Hepatocyte (in vitro differentiated cells): ENCODE data around the gene DBN1. TPM values are rescaled to one million over a fixed set of nuclear protein-coding genes. Genes with fewer than 3 reads are reported as not detected.

Experiments used
- DNase-seq: peaks from one replicate; pipeline ENCODE4 v3.0.0-alpha.2; 2016; ENCODE audit warnings: low spot score
- H2AFZ ChIP-seq: fragments of 200-600 bp; sonication (generic); 2 replicates; pipeline ENCODE4 v1.6.0; 2016; ENCODE audit warnings: antibody characterized with exemption, mild to moderate bottlenecking
- H3K27ac ChIP-seq: fragments of 200-600 bp; sonication (generic); 2 replicates; pipeline ENCODE4 v1.5.1; 2016; ENCODE audit warnings: mild to moderate bottlenecking
- H3K27me3 ChIP-seq: fragments of 200-600 bp; sonication (generic); 2 replicates; pipeline ENCODE4 v1.6.1; 2016
- H3K36me3 ChIP-seq: fragments of 200-600 bp; sonication (generic); replicated peaks from 2 replicates; pipeline ENCODE4 v1.5.1; 2016; ENCODE audit warnings: low read depth; ENCODE audit not compliant: insufficient read depth
- H3K4me1 ChIP-seq: fragments of 200-600 bp; sonication (generic); 2 replicates; pipeline ENCODE4 v1.5.1; 2016; ENCODE audit warnings: mild to moderate bottlenecking, moderate library complexity; ENCODE audit not compliant: insufficient read depth
- H3K4me2 ChIP-seq: fragments of 200-600 bp; sonication (generic); 2 replicates; pipeline ENCODE4 v1.6.0; 2016
- H3K4me3 ChIP-seq: fragments of 200-600 bp; sonication (generic); 2 replicates; pipeline ENCODE4 v1.5.1; 2016; ENCODE audit warnings: mild to moderate bottlenecking
- H3K79me2 ChIP-seq: fragments of 200-600 bp; sonication (generic); 2 replicates; pipeline ENCODE4 v1.6.0; 2017; ENCODE audit warnings: mild to moderate bottlenecking
- H3K9me2 ChIP-seq: fragments of 200-600 bp; sonication (generic); replicated peaks from 2 replicates; pipeline ENCODE4 v1.6.0; 2017; ENCODE audit warnings: mild to moderate bottlenecking; ENCODE audit not compliant: insufficient read depth
- H3K9me3 ChIP-seq: fragments of 200-600 bp; sonication (generic); 2 replicates; pipeline ENCODE4 v1.5.1; 2016; ENCODE audit warnings: low read depth, mild to moderate bottlenecking
- H4K20me1 ChIP-seq: fragments of 200-600 bp; sonication (generic); 2 replicates; pipeline ENCODE4 v1.6.0; 2016; ENCODE audit warnings: mild to moderate bottlenecking; ENCODE audit not compliant: insufficient read depth, poor library complexity, severe bottlenecking
- EZH2 ChIP-seq: fragments of 200-600 bp; sonication (generic); IDR thresholded peaks from 2 replicates; pipeline ENCODE4 v1.6.1; 2016; ENCODE audit warnings: antibody characterized with exemption, mild to moderate bottlenecking, borderline replicate concordance
- EZH2phosphoT487 ChIP-seq: fragments of 200-600 bp; sonication (generic); IDR thresholded peaks from one replicate; pipeline ENCODE4 v1.6.1; 2018; ENCODE audit warnings: antibody characterized with exemption, mild to moderate bottlenecking, low read depth, moderate library complexity; ENCODE audit not compliant: unreplicated experiment, severe bottlenecking
- WGBS: methylation state at CpG from one replicate; pipeline ENCODE4 v1.1.6; 2016; ENCODE audit warnings: low lambda C conversion rate; ENCODE audit errors: missing lambda C conversion rate; 5-methylcytosine and 5-hydroxymethylcytosine counted together
- polyA plus RNA-seq: library from polyadenylated mRNA; unstranded; fragments of >200 nt; fragmentation: Nextera tagmentation; extraction: Ambion mirVana; gene quantifications from 2 replicates; pipeline ENCODE4 v1.2.1, GENCODE V29; 2016
- total RNA-seq: library from RNA; depleted of rRNA; stranded (reverse); fragments of >200 nt; gene quantifications from 2 replicates; pipeline ENCODE4 v1.2.3, GENCODE V29; 2014
- TF ChIP-seq, protein P1 (sequence below): fragments of 200-600 bp; sonication (generic); IDR thresholded peaks from 2 replicates; pipeline ENCODE4 v1.5.1; 2016; ENCODE audit warnings: antibody characterized with exemption, mild to moderate bottlenecking; ENCODE audit not compliant: poor library complexity

DBN1 gene
- total and polyA plus RNA-seq, 2 experiments from 2014 or later, result 107 to 122 TPM

GRCh38 chr5:177519463-177520235 lies 46.2 kb upstream of the DBN1 start:
- 80% methylated on average over 13 of the region's 13 CpGs for WGBS
- TF ChIP-seq EZH2, result no peak
- TF ChIP-seq EZH2phosphoT487, result no peak
- TF ChIP-seq, protein P1, sequence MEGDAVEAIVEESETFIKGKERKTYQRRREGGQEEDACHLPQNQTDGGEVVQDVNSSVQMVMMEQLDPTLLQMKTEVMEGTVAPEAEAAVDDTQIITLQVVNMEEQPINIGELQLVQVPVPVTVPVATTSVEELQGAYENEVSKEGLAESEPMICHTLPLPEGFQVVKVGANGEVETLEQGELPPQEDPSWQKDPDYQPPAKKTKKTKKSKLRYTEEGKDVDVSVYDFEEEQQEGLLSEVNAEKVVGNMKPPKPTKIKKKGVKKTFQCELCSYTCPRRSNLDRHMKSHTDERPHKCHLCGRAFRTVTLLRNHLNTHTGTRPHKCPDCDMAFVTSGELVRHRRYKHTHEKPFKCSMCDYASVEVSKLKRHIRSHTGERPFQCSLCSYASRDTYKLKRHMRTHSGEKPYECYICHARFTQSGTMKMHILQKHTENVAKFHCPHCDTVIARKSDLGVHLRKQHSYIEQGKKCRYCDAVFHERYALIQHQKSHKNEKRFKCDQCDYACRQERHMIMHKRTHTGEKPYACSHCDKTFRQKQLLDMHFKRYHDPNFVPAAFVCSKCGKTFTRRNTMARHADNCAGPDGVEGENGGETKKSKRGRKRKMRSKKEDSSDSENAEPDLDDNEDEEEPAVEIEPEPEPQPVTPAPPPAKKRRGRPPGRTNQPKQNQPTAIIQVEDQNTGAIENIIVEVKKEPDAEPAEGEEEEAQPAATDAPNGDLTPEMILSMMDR, result no peak
- no peak overlapping the region for H2AFZ ChIP-seq

DNA sequence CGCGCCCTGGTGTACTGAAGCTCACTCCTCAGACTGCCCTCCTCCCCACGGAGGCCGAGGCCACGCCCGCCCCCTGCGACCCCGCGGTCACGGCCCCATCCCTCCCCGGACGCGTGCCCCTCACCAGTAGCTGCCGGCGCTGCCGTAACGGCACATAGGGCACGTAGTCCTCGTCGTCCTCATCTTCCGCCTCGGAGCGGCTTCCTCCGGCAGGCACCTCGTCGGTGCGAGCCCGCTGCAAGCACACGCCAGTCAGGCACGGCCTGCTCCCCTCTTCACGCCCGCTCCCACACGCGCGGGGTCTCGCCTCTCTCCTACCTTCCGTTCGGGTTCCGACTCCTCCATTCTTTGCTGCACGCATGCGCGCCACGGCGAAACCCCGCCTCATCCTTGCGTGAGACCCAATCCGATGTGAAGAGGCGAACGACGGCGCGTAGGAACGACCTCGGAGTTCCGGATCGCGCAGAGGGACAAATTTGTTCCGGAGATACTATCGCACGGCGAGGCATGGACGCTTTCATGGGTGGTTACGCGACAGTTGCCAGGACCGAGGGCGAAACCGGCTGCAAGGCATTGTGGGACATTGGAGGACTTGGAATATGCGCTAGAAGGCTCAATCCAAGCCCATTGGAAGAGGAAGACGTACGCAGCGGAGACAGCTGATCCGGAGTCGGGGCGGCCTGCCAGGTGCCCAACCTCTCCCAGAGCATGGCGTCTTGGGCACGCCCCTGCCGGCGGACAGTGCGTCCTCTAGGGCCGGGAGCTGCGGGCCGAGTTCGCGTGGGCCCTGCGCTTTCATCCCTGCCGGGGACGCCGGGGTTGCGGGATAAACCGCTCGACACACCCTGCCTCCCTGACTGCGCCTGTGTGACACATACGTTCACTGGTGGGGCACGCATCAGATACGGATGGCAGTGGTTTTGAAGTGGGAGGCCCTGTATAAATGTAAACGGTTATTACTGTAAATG lies 43.5 kb upstream of the DBN1 start, which contains the start of gene DDX41:
DDX41 (minus strand) TSS at position 361 of the 968 bp plus-strand sequence; CDS start at position 345, 16 bp downstream.
- Histone ChIP-seq H3K27ac (peak within 1 kb of the TSS; percentile 69), H2AFZ (peak within 1 kb of the TSS; percentile 40), H3K9me3 (no peaks in the 10 kb centered on the region), H3K4me2 (peak within 1 kb of the TSS; percentile 99), H3K9me2 (no peaks in the 10 kb centered on the region), H3K79me2 (peaks cover 20% of the 10 kb centered on the region), H4K20me1 (no peaks in the 10 kb centered on the region), H3K4me1 (peaks cover 4% of the 10 kb centered on the region), H3K27me3 (no peaks in the 10 kb centered on the region), H3K36me3 (no peaks in the 10 kb centered on the region), H3K4me3 (peak within 1 kb of the TSS; percentile 50)
- peak; percentile 98 for DNase-seq
- TF ChIP-seq EZH2 (no peak), EZH2phosphoT487 (no peak)
- TF ChIP-seq, protein P1, result no peak
- under 1% methylated on average over 65 of the region's 96 CpGs for WGBS

More at GRCh38 chr5:177519463-177520235, 46.2 kb upstream of the DBN1 start:
- no peaks in the 10 kb centered on the region for H3K36me3 ChIP-seq
- peaks cover 20% of the 10 kb centered on the region for H3K79me2 ChIP-seq
- no peaks in the 10 kb centered on the region for H4K20me1 ChIP-seq
- no peak overlapping the region for H3K27ac ChIP-seq
- no peaks in the 10 kb centered on the region for H3K27me3 ChIP-seq
- no peak overlapping the region for H3K4me3 ChIP-seq
- H3K4me1 ChIP-seq, result peaks cover 4% of the 10 kb centered on the region
- H3K4me2 ChIP-seq, result peak overlapping the region; percentile 46
- no peaks in the 10 kb centered on the region for H3K9me3 ChIP-seq
- no peak for DNase-seq
- no peaks in the 10 kb centered on the region for H3K9me2 ChIP-seq

DNA sequence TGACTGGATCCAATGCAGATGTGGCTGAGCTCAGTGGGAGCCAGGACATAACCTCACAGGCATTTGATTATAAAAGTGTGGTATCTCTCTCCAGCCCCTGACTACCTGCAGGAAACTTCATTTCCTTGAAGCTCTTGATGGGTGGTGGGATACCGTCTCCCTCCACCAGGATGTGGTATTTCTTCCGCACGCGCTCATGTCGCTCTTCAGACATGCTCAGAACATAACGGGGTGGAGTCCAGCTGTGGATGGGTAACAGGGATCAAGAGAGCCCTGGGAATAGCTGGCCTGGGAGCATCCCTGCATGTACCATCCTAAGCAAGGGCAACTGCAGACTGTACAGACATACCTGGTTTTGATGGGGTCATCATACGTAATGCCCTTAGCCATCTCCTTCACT lies 42.1 kb upstream of the DBN1 start:
- Histone ChIP-seq H3K9me2 (no peaks in the 10 kb centered on the region), H3K4me3 (no peak overlapping the region), H3K4me1 (peaks cover 4% of the 10 kb centered on the region), H2AFZ (no peak overlapping the region), H3K79me2 (peaks cover 20% of the 10 kb centered on the region), H3K36me3 (no peaks in the 10 kb centered on the region), H3K4me2 (peak overlapping the region; percentile 99), H3K27me3 (no peaks in the 10 kb centered on the region), H4K20me1 (no peaks in the 10 kb centered on the region), H3K27ac (no peak overlapping the region), H3K9me3 (no peaks in the 10 kb centered on the region)
- WGBS, result 94% methylated on average over 7 of the region's 7 CpGs
- TF ChIP-seq EZH2phosphoT487, result no peak
- no peak for TF ChIP-seq EZH2
- TF ChIP-seq, protein P1, result no peak
- DNase-seq, result no peak
